DOHH2 (cell line): ENCODE results near the gene KCNA1.

Experiments
- EZH2phosphoT487 ChIP-seq: fragments of 200-600 bp; sonication (generic); IDR thresholded peaks from 2 replicates; pipeline ENCODE4 v1.6.1; 2017; ENCODE audit warnings: borderline replicate concordance, mild to moderate bottlenecking, antibody characterized with exemption, low read length, moderate library complexity, mixed read lengths
- TF ChIP-seq, protein P1 (sequence below): fragments of 200-600 bp; sonication (generic); IDR thresholded peaks from one replicate; pipeline ENCODE4 v1.5.1; 2014; ENCODE audit warnings: antibody characterized with exemption, mild to moderate bottlenecking, low read depth, low read length; ENCODE audit not compliant: poor library complexity, severe bottlenecking

DNA sequence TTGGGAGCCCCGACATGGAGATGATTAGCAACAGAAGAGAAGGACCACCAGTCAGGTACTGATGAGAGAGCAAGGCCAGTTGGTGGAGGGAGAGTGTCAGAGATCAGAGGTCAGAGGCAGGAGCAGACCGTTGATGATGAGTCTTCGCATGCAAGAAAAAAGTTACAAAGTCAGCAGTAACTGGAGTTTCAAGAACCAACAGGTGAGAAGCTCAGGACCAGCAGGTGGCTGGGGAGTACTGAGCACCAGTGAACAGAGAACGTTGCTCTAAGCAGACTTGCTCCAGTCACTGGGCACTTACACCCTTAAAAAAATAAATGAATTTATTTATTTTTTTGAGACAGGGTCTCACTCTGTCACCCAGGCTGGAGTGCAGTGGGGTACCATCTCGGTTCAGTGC lies 44.5 kb upstream of the KCNA1 start:
- TF ChIP-seq, protein P1, sequence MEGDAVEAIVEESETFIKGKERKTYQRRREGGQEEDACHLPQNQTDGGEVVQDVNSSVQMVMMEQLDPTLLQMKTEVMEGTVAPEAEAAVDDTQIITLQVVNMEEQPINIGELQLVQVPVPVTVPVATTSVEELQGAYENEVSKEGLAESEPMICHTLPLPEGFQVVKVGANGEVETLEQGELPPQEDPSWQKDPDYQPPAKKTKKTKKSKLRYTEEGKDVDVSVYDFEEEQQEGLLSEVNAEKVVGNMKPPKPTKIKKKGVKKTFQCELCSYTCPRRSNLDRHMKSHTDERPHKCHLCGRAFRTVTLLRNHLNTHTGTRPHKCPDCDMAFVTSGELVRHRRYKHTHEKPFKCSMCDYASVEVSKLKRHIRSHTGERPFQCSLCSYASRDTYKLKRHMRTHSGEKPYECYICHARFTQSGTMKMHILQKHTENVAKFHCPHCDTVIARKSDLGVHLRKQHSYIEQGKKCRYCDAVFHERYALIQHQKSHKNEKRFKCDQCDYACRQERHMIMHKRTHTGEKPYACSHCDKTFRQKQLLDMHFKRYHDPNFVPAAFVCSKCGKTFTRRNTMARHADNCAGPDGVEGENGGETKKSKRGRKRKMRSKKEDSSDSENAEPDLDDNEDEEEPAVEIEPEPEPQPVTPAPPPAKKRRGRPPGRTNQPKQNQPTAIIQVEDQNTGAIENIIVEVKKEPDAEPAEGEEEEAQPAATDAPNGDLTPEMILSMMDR, result no peak
- no peak for TF ChIP-seq EZH2phosphoT487
